OCI-LY1 (cell line): ENCODE measurements around the gene GPI.

Source experiments
- H2AFZ ChIP-seq: fragments of 200-600 bp; sonication (generic), shearing (Covaris generic); 2 replicates; pipeline ENCODE4 v1.6.0; 2014; ENCODE audit warnings: antibody characterized with exemption, mild to moderate bottlenecking, low read length
- H3F3A ChIP-seq: fragments of 200-600 bp; sonication (generic), shearing (Covaris generic); 2 replicates; pipeline ENCODE4 v1.6.0; 2014; ENCODE audit warnings: mild to moderate bottlenecking, antibody characterized with exemption, low read length, moderate library complexity; ENCODE audit not compliant: insufficient read depth
- H3K27ac ChIP-seq: fragments of 200-600 bp; sonication (generic); 2 replicates; pipeline ENCODE4 v1.5.1; 2014; ENCODE audit warnings: low read length, mixed run types, mild to moderate bottlenecking, low read depth; ENCODE audit not compliant: poor library complexity, severe bottlenecking
- H3K27me3 ChIP-seq: fragments of 200-600 bp; sonication (generic); 2 replicates; pipeline ENCODE4 v1.6.0; 2014; ENCODE audit warnings: antibody characterized with exemption, mild to moderate bottlenecking, low read length, moderate library complexity; ENCODE audit not compliant: insufficient read depth
- H3K36me3 ChIP-seq: fragments of 200-600 bp; sonication (generic); 2 replicates; pipeline ENCODE4 v1.6.1; 2014; ENCODE audit warnings: mild to moderate bottlenecking, antibody characterized with exemption, low read length, moderate library complexity, mixed read lengths; ENCODE audit not compliant: insufficient read depth
- H3K4me1 ChIP-seq: fragments of 200-600 bp; sonication (generic); 2 replicates; pipeline ENCODE4 v1.5.1; 2014; ENCODE audit warnings: mild to moderate bottlenecking, low read length, moderate library complexity; ENCODE audit not compliant: insufficient read depth, severe bottlenecking
- H3K4me2 ChIP-seq: fragments of 200-600 bp; sonication (generic), shearing (Covaris generic); 2 replicates; pipeline ENCODE4 v1.6.1; 2014; ENCODE audit warnings: low read length
- H3K4me3 ChIP-seq: fragments of 200-600 bp; sonication (generic); 2 replicates; pipeline ENCODE4 v1.5.1; 2014; ENCODE audit warnings: low read length, low read depth, mild to moderate bottlenecking, mixed read lengths; ENCODE audit not compliant: poor library complexity, severe bottlenecking
- H3K79me2 ChIP-seq: fragments of 200-600 bp; shearing (Covaris generic); 2 replicates; pipeline ENCODE4 v1.6.1; 2016; ENCODE audit warnings: mixed run types, low read length, mixed read lengths; ENCODE audit not compliant: insufficient read depth
- H3K9ac ChIP-seq: fragments of 200-600 bp; sonication (generic), shearing (Covaris generic); 2 replicates; pipeline ENCODE4 v1.6.1; 2014; ENCODE audit warnings: mild to moderate bottlenecking, low read length, mixed read lengths
- H3K9me2 ChIP-seq: fragments of 200-600 bp; sonication (generic), shearing (Covaris generic); 2 replicates; pipeline ENCODE4 v1.6.1; 2014; ENCODE audit warnings: low read depth, mild to moderate bottlenecking, low read length, mixed read lengths
- H3K9me3 ChIP-seq: fragments of 200-600 bp; shearing (Covaris generic); 2 replicates; pipeline ENCODE4 v1.6.1; 2014; ENCODE audit warnings: low read length, mixed read lengths
- H4K20me1 ChIP-seq: fragments of 200-600 bp; sonication (generic), shearing (Covaris generic); 2 replicates; pipeline ENCODE4 v1.6.0; 2016; ENCODE audit warnings: mild to moderate bottlenecking, low read length; ENCODE audit not compliant: insufficient read depth
- EZH2 ChIP-seq: fragments of 200-600 bp; sonication (generic), shearing (Covaris generic); IDR thresholded peaks from 2 replicates; pipeline ENCODE4 v1.8.0; 2017; ENCODE audit warnings: borderline replicate concordance, mixed run types, mild to moderate bottlenecking, antibody characterized with exemption, low read length, moderate library complexity, mixed read lengths
- TF ChIP-seq, protein P1 (sequence below): fragments of 200-600 bp; sonication (generic), shearing (Covaris generic); IDR thresholded peaks from 2 replicates; pipeline ENCODE4 v1.5.1; 2017; ENCODE audit warnings: mild to moderate bottlenecking, antibody characterized with exemption, low read length, moderate library complexity, mixed read lengths

GPI gene

DNA sequence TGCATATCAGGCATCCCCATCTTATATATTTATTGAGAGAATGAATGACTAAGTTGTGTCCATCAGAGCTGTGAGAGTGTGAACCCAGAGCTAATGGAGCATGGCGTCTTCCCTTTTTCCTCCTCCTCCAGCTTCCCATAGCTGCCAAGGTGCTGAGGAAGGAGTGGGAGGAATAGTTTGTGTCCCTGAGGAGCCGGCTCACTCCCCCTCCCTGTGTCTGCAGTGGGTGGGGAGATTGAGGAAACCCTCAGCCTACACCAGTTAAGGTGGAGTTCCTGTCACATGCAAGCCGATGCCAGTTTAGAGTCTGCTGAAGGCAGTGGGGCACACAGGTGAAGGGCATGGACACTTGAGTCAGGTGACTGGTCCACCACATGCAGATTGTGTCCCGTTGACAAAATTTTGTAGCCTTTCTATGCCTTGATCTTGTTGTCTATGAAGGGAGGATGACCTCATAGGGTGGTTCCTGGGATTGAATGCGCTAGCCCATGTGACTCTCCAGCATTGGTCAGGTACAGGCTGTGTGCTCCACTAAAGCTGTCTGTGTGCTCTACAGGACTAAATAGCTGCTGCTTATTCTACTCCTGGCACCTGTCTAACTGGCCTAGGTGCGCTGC is 47.6 kb upstream of the GPI start:
- Histone ChIP-seq H3F3A (no peaks in the 10 kb centered on the region), H3K4me2 (no peak overlapping the region), H3K36me3 (no peaks in the 10 kb centered on the region), H3K9ac (no peak overlapping the region), H4K20me1 (no peaks in the 10 kb centered on the region), H3K27me3 (no peaks in the 10 kb centered on the region), H3K4me3 (no peak overlapping the region), H3K9me3 (no peaks in the 10 kb centered on the region), H3K4me1 (peaks cover 8% of the 10 kb centered on the region), H3K9me2 (no peaks in the 10 kb centered on the region), H2AFZ (no peak overlapping the region), H3K27ac (no peak overlapping the region), H3K79me2 (no peaks in the 10 kb centered on the region)
- TF ChIP-seq, protein P1, sequence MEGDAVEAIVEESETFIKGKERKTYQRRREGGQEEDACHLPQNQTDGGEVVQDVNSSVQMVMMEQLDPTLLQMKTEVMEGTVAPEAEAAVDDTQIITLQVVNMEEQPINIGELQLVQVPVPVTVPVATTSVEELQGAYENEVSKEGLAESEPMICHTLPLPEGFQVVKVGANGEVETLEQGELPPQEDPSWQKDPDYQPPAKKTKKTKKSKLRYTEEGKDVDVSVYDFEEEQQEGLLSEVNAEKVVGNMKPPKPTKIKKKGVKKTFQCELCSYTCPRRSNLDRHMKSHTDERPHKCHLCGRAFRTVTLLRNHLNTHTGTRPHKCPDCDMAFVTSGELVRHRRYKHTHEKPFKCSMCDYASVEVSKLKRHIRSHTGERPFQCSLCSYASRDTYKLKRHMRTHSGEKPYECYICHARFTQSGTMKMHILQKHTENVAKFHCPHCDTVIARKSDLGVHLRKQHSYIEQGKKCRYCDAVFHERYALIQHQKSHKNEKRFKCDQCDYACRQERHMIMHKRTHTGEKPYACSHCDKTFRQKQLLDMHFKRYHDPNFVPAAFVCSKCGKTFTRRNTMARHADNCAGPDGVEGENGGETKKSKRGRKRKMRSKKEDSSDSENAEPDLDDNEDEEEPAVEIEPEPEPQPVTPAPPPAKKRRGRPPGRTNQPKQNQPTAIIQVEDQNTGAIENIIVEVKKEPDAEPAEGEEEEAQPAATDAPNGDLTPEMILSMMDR = no peak
- TF ChIP-seq EZH2 = no peak

- H3K79me2 ChIP-seq = no peaks in the 10 kb centered on the region
- H3K9me3 ChIP-seq = no peaks in the 10 kb centered on the region
- H2AFZ ChIP-seq = no peak overlapping the region
- H4K20me1 ChIP-seq = no peaks in the 10 kb centered on the region
- H3K27me3 ChIP-seq = no peaks in the 10 kb centered on the region
- H3F3A ChIP-seq = no peaks in the 10 kb centered on the region
- H3K9ac ChIP-seq = no peak overlapping the region
- H3K27ac ChIP-seq = no peak overlapping the region
- H3K4me2 ChIP-seq = no peak overlapping the region
- TF ChIP-seq EZH2 = no peak
- TF ChIP-seq, protein P1 = no peak
- H3K4me3 ChIP-seq = no peak overlapping the region
- H3K36me3 ChIP-seq = no peaks in the 10 kb centered on the region
- H3K4me1 ChIP-seq = peaks cover 6% of the 10 kb centered on the region
- H3K9me2 ChIP-seq = no peaks in the 10 kb centered on the region
These were observed 45.8 kb upstream of the GPI start for GRCh38 chr19:34319230-34319585.

DNA sequence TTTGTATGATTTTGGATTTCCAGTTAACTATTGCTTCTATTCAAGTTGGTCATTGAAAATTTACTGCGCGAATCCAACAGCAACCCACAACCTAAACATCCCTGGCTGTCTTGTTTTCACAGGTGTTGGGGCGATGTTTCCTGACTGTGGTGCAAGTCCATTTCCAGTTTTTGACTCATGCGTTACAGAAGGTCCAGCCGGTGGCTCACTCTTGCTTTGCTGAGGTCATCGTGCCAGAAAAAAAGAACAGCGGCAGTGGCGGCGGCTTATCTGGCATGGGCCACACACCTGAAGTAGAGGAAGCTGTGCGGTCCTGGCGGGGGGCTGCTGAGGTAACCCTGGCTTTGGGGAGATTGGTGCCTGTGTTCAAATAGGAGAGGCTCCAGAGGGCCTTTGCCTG is 45.2 kb upstream of the GPI start:
- H3F3A ChIP-seq = no peaks in the 10 kb centered on the region
- H3K4me2 ChIP-seq = no peak overlapping the region
- H3K36me3 ChIP-seq = no peaks in the 10 kb centered on the region
- no peaks in the 10 kb centered on the region for H4K20me1 ChIP-seq
- no peaks in the 10 kb centered on the region for H3K9me3 ChIP-seq
- no peak overlapping the region for H3K27ac ChIP-seq
- peaks cover under 1% of the 10 kb centered on the region for H3K4me1 ChIP-seq
- no peak overlapping the region for H3K9ac ChIP-seq
- no peaks in the 10 kb centered on the region for H3K9me2 ChIP-seq
- H3K4me3 ChIP-seq = no peak overlapping the region
- TF ChIP-seq EZH2 = no peak
- TF ChIP-seq, protein P1 = no peak
- no peaks in the 10 kb centered on the region for H3K79me2 ChIP-seq
- H2AFZ ChIP-seq = no peak overlapping the region
- no peaks in the 10 kb centered on the region for H3K27me3 ChIP-seq
